Measurements from ENCODE around the gene SYNPR. TPM values are rescaled to one million over a fixed set of nuclear protein-coding genes. Genes with fewer than 3 reads are reported as not detected.

SYNPR gene
- total RNA-seq, 1 donor from 2014 or later = not detected

GRCh38 chr3:63470745-63471144 lies 192.6 kb downstream of the SYNPR start:
- TF ChIP-seq, protein P1, sequence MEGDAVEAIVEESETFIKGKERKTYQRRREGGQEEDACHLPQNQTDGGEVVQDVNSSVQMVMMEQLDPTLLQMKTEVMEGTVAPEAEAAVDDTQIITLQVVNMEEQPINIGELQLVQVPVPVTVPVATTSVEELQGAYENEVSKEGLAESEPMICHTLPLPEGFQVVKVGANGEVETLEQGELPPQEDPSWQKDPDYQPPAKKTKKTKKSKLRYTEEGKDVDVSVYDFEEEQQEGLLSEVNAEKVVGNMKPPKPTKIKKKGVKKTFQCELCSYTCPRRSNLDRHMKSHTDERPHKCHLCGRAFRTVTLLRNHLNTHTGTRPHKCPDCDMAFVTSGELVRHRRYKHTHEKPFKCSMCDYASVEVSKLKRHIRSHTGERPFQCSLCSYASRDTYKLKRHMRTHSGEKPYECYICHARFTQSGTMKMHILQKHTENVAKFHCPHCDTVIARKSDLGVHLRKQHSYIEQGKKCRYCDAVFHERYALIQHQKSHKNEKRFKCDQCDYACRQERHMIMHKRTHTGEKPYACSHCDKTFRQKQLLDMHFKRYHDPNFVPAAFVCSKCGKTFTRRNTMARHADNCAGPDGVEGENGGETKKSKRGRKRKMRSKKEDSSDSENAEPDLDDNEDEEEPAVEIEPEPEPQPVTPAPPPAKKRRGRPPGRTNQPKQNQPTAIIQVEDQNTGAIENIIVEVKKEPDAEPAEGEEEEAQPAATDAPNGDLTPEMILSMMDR (IDR thresholded peaks at IDR 0.05) = no peak
- ATAC-seq (no peak), DNase-seq (no peak)
- H3K4me1 ChIP-seq = no peaks in the 10 kb centered on the region
- H3K27ac ChIP-seq = no peak overlapping the region
- H3K27me3 ChIP-seq (ENCODE audit: low read depth) = no peaks in the 10 kb centered on the region
- H3K9me3 ChIP-seq = no peaks in the 10 kb centered on the region
- no peaks in the 10 kb centered on the region for H3K36me3 ChIP-seq
- intact Hi-C loops (cut with DNase I) = no loop called here
- H3K4me3 ChIP-seq = no peak overlapping the region

GRCh38 chr3:63471781-63472180 lies 193.7 kb downstream of the SYNPR start:
- Histone ChIP-seq H3K4me1 (no peaks in the 10 kb centered on the region), H3K27me3 (ENCODE audit: low read depth) (no peaks in the 10 kb centered on the region), H3K27ac (no peak overlapping the region), H3K36me3 (no peaks in the 10 kb centered on the region), H3K9me3 (no peaks in the 10 kb centered on the region), H3K4me3 (no peak overlapping the region)
- TF ChIP-seq, protein P1 (IDR thresholded peaks at IDR 0.05) = no peak
- intact Hi-C loops (cut with DNase I) = no loop called here
- no peak for ATAC-seq
- DNase-seq = no peak

GRCh38 chr3:63473641-63474166 lies 195.6 kb downstream of the SYNPR start:
- Histone ChIP-seq H3K27ac (no peak overlapping the region), H3K9me3 (no peaks in the 10 kb centered on the region), H3K36me3 (no peaks in the 10 kb centered on the region), H3K4me1 (no peaks in the 10 kb centered on the region), H3K27me3 (ENCODE audit: low read depth) (no peaks in the 10 kb centered on the region), H3K4me3 (no peak overlapping the region)
- DNase-seq (no peak), ATAC-seq (no peak)
- TF ChIP-seq, protein P1 (IDR thresholded peaks at IDR 0.05) = no peak
- intact Hi-C loops (cut with DNase I) = no loop called here

GRCh38 chr3:63474828-63475518 lies 196.9 kb downstream of the SYNPR start:
- TF ChIP-seq, protein P1 (IDR thresholded peaks at IDR 0.05) = no peak
- no peak for DNase-seq
- Histone ChIP-seq H3K27me3 (ENCODE audit: low read depth) (no peaks in the 10 kb centered on the region), H3K9me3 (no peaks in the 10 kb centered on the region), H3K36me3 (no peaks in the 10 kb centered on the region), H3K4me1 (no peaks in the 10 kb centered on the region), H3K4me3 (no peak overlapping the region), H3K27ac (no peak overlapping the region)
- intact Hi-C loops (cut with DNase I) = no loop called here
- no peak for ATAC-seq

GRCh38 chr3:63477494-63478129 lies 199.5 kb downstream of the SYNPR start:
- no peaks in the 10 kb centered on the region for H3K27me3 ChIP-seq (ENCODE audit: low read depth)
- H3K36me3 ChIP-seq = no peaks in the 10 kb centered on the region
- H3K27ac ChIP-seq = no peak overlapping the region
- intact Hi-C loops (cut with DNase I) = no loop called here
- no peak for ATAC-seq
- TF ChIP-seq, protein P1 (IDR thresholded peaks at IDR 0.05) = no peak
- no peaks in the 10 kb centered on the region for H3K4me1 ChIP-seq
- no peak for DNase-seq
- H3K4me3 ChIP-seq = no peak overlapping the region
- H3K9me3 ChIP-seq = no peaks in the 10 kb centered on the region

All from lower lobe of right lung (tissue), 2 donors.